ENCODE results near the gene POLL.

GRCh38 chr10:101563497-101564040, 24.5 kb downstream of the POLL start:
- TF ChIP-seq CTCF (IDR thresholded peaks at IDR 0.05; ENCODE audit: insufficient read depth, low read length, poor library complexity, severe bottlenecking) = no peak
- no peak for TF ChIP-seq EZH2phosphoT487 (conservative IDR thresholded peaks at IDR 0.05; ENCODE audit: low read length)

All from SU-DHL-6 (cell line).